Neural cell (in vitro differentiated cells): ENCODE results near the gene THADA. TPM values are rescaled to one million over a fixed set of nuclear protein-coding genes. Genes with fewer than 3 reads are reported as not detected.

Experiments used
- H2AFZ ChIP-seq: fragments of 200-600, 300-800 bp; sonication (generic), shearing (Covaris generic); 2 replicates; pipeline ENCODE4 v1.6.0; 2014; ENCODE audit warnings: low read depth, mild to moderate bottlenecking, antibody characterized with exemption, low read length, moderate library complexity
- H3F3A ChIP-seq: fragments of 200-600 bp; shearing (Covaris generic); 2 replicates; pipeline ENCODE4 v1.6.1; 2016; ENCODE audit warnings: mild to moderate bottlenecking, moderate library complexity, mixed read lengths, antibody characterized with exemption, low read length; ENCODE audit not compliant: insufficient read depth, poor library complexity, severe bottlenecking
- H3K27ac ChIP-seq: fragments of 200-600, 300-800 bp; sonication (generic), shearing (Covaris generic); 2 replicates; pipeline ENCODE4 v1.5.1; 2014; ENCODE audit warnings: mild to moderate bottlenecking, low read length, moderate library complexity
- H3K27me3 ChIP-seq: fragments of 300-800, 200-600 bp; sonication (generic), shearing (Covaris generic); 2 replicates; pipeline ENCODE4 v1.6.0; 2014; ENCODE audit warnings: mild to moderate bottlenecking, low read depth, low read length, moderate library complexity; ENCODE audit not compliant: insufficient read depth
- H3K36me3 ChIP-seq: fragments of 300-800, 200-600 bp; sonication (generic), shearing (Covaris generic); 2 replicates; pipeline ENCODE4 v1.5.1; 2014; ENCODE audit warnings: mild to moderate bottlenecking, antibody characterized with exemption, low read length, moderate library complexity; ENCODE audit not compliant: insufficient read depth
- H3K4me2 ChIP-seq: fragments of 300-800, 200-600 bp; sonication (generic), shearing (Covaris generic); 2 replicates; pipeline ENCODE4 v1.6.0; 2014; ENCODE audit warnings: mild to moderate bottlenecking, low read length
- H3K4me3 ChIP-seq: fragments of 300-800, 200-600 bp; sonication (generic), shearing (Covaris generic); 2 replicates; pipeline ENCODE4 v1.5.1; 2014; ENCODE audit warnings: mild to moderate bottlenecking, low read length, moderate library complexity
- H3K79me2 ChIP-seq: fragments of 200-600 bp; shearing (Covaris generic); replicated peaks from 2 replicates; pipeline ENCODE4 v1.6.0; 2014; ENCODE audit warnings: mild to moderate bottlenecking, low read length, moderate library complexity; ENCODE audit not compliant: insufficient read depth
- H3K9ac ChIP-seq: fragments of 300-800, 200-600 bp; sonication (generic), shearing (Covaris generic); 2 replicates; pipeline ENCODE4 v1.6.1; 2016; ENCODE audit warnings: mild to moderate bottlenecking, low read length, mixed read lengths
- H3K9me2 ChIP-seq: fragments of 200-600 bp; shearing (Covaris generic); 2 replicates; pipeline ENCODE4 v1.6.1; 2016; ENCODE audit warnings: mild to moderate bottlenecking, low read length, mixed read lengths; ENCODE audit not compliant: insufficient read depth
- H3K9me3 ChIP-seq: fragments of 200-600, 300-800 bp; sonication (generic), shearing (Covaris generic); 2 replicates; pipeline ENCODE4 v1.6.1; 2016; ENCODE audit warnings: mild to moderate bottlenecking, mixed run types, low read length, moderate library complexity, mixed read lengths
- H4K20me1 ChIP-seq: fragments of 200-600 bp; shearing (Covaris generic); 2 replicates; pipeline ENCODE4 v1.6.1; 2016; ENCODE audit warnings: mild to moderate bottlenecking, mixed run types; ENCODE audit not compliant: insufficient read depth
- CTCF ChIP-seq: fragments of 450-650 bp; IDR thresholded peaks from 2 replicates; pipeline ENCODE4 v1.5.1; 2014; ENCODE audit warnings: antibody characterized with exemption, mild to moderate bottlenecking, moderate library complexity; ENCODE audit not compliant: poor library complexity, severe bottlenecking
- EP300 ChIP-seq: fragments of 450-650 bp; conservative IDR thresholded peaks from 2 replicates; pipeline ENCODE4 v1.6.1; 2014; ENCODE audit warnings: antibody characterized with exemption, mild to moderate bottlenecking, moderate library complexity; ENCODE audit not compliant: poor library complexity, severe bottlenecking
- EZH2 ChIP-seq: fragments of 200-600, 300-800 bp; shearing (Covaris generic), sonication (generic); IDR thresholded peaks from 2 replicates; pipeline ENCODE4 v1.6.1; 2014; ENCODE audit warnings: antibody characterized with exemption, low read length, borderline replicate concordance, mild to moderate bottlenecking; ENCODE audit not compliant: insufficient read depth, poor library complexity, severe bottlenecking
- MXI1 ChIP-seq: fragments of 450-650 bp; conservative IDR thresholded peaks from 2 replicates; pipeline ENCODE4 v1.6.1; 2014; ENCODE audit warnings: antibody characterized with exemption, mild to moderate bottlenecking; ENCODE audit not compliant: poor library complexity, severe bottlenecking
- POLR2AphosphoS5 ChIP-seq: IDR thresholded peaks from 2 replicates; pipeline ENCODE4 v1.6.1; 2012
- RAD21 ChIP-seq: fragments of 450-650 bp; conservative IDR thresholded peaks from 2 replicates; pipeline ENCODE4 v1.6.1; 2014; ENCODE audit warnings: antibody characterized with exemption, mild to moderate bottlenecking, moderate library complexity
- SMC3 ChIP-seq: fragments of 450-650 bp; conservative IDR thresholded peaks from 2 replicates; pipeline ENCODE4 v1.6.1; 2014; ENCODE audit warnings: antibody characterized with exemption, mild to moderate bottlenecking, moderate library complexity; ENCODE audit not compliant: poor library complexity
- TAF1 ChIP-seq: IDR thresholded peaks from 2 replicates; pipeline ENCODE4 v1.6.1; 2012; ENCODE audit warnings: low read depth
- polyA plus RNA-seq: library from polyadenylated mRNA; depleted of rRNA; stranded (reverse); fragments of >200 nt; gene quantifications from 2 replicates; pipeline ENCODE4 v1.2.3, GENCODE V29; 2014
- TF ChIP-seq, protein P1 (sequence below): IDR thresholded peaks from 2 replicates; pipeline ENCODE4 v1.6.1; 2012; ENCODE audit warnings: borderline replicate concordance

THADA gene
- polyA plus RNA-seq, 1 donor from 2014 or later = 8.5 TPM

GRCh38 chr2:43193652-43194120 lies 402.2 kb downstream of the THADA start:
- Histone ChIP-seq H3K9ac (no peak overlapping the region), H3K79me2 (no peaks in the 10 kb centered on the region), H2AFZ (no peak overlapping the region), H3K4me2 (no peak overlapping the region), H3K9me3 (no peaks in the 10 kb centered on the region), H3K36me3 (no peaks in the 10 kb centered on the region), H3K4me3 (no peak overlapping the region), H3K27me3 (no peaks in the 10 kb centered on the region), H3F3A (no peaks in the 10 kb centered on the region), H4K20me1 (no peaks in the 10 kb centered on the region), H3K9me2 (no peaks in the 10 kb centered on the region), H3K27ac (no peak overlapping the region)
- TF ChIP-seq MXI1 = no peak
- no peak for TF ChIP-seq TAF1
- no peak for TF ChIP-seq CTCF
- TF ChIP-seq POLR2AphosphoS5 = no peak
- no peak for TF ChIP-seq EZH2
- no peak for TF ChIP-seq EP300
- TF ChIP-seq, protein P1, sequence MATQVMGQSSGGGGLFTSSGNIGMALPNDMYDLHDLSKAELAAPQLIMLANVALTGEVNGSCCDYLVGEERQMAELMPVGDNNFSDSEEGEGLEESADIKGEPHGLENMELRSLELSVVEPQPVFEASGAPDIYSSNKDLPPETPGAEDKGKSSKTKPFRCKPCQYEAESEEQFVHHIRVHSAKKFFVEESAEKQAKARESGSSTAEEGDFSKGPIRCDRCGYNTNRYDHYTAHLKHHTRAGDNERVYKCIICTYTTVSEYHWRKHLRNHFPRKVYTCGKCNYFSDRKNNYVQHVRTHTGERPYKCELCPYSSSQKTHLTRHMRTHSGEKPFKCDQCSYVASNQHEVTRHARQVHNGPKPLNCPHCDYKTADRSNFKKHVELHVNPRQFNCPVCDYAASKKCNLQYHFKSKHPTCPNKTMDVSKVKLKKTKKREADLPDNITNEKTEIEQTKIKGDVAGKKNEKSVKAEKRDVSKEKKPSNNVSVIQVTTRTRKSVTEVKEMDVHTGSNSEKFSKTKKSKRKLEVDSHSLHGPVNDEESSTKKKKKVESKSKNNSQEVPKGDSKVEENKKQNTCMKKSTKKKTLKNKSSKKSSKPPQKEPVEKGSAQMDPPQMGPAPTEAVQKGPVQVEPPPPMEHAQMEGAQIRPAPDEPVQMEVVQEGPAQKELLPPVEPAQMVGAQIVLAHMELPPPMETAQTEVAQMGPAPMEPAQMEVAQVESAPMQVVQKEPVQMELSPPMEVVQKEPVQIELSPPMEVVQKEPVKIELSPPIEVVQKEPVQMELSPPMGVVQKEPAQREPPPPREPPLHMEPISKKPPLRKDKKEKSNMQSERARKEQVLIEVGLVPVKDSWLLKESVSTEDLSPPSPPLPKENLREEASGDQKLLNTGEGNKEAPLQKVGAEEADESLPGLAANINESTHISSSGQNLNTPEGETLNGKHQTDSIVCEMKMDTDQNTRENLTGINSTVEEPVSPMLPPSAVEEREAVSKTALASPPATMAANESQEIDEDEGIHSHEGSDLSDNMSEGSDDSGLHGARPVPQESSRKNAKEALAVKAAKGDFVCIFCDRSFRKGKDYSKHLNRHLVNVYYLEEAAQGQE = no peak
- no peak for TF ChIP-seq SMC3
- TF ChIP-seq RAD21 = no peak

GRCh38 chr2:43192744-43193651 lies 402.8 kb downstream of the THADA start:
- Histone ChIP-seq H3K9me3 (no peaks in the 10 kb centered on the region), H3F3A (no peaks in the 10 kb centered on the region), H3K9ac (no peak overlapping the region), H3K27ac (no peak overlapping the region), H3K79me2 (no peaks in the 10 kb centered on the region), H3K9me2 (no peaks in the 10 kb centered on the region), H3K4me2 (no peak overlapping the region), H2AFZ (no peak overlapping the region), H3K36me3 (no peaks in the 10 kb centered on the region), H4K20me1 (no peaks in the 10 kb centered on the region), H3K27me3 (no peaks in the 10 kb centered on the region), H3K4me3 (no peak overlapping the region)
- no peak for TF ChIP-seq TAF1
- TF ChIP-seq SMC3 = no peak
- TF ChIP-seq MXI1 = no peak
- TF ChIP-seq CTCF = no peak
- no peak for TF ChIP-seq POLR2AphosphoS5
- TF ChIP-seq EP300 = no peak
- TF ChIP-seq EZH2 = no peak
- TF ChIP-seq RAD21 = no peak
- TF ChIP-seq, protein P1 = no peak
